DMS53 (cell line): Measurements from ENCODE around the gene NPR2.

Source experiments
- DNase-seq: peaks from one replicate; lab custom pipeline; 2025; lab: John Stamatoyannopoulos, UW

Gene NPR2

DNA sequence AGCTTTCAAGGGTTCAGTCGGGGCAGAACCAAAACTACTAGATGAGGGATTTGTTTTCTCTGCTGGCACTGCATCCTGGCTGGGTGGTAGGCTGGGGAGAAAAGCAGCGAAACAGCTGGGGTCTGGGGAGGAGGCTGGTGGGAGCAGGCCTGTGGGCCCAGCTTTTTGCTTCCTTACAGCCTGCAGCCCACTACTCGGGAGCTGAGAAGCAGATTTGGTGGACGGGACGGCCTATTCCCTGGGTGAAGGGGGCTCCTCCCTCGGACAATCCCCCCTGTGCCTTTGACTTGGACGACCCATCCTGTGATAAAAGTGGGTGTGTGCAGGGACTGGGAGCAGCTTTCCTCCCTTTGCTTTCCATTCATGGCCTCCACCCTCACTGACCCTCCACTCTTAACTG is 9.1 kb downstream of the NPR2 start:
- no peak for DNase-seq

GRCh38 chr9:35801328-35802128 is 10.1 kb downstream of the NPR2 start:
- DNase-seq: no peak

DNA sequence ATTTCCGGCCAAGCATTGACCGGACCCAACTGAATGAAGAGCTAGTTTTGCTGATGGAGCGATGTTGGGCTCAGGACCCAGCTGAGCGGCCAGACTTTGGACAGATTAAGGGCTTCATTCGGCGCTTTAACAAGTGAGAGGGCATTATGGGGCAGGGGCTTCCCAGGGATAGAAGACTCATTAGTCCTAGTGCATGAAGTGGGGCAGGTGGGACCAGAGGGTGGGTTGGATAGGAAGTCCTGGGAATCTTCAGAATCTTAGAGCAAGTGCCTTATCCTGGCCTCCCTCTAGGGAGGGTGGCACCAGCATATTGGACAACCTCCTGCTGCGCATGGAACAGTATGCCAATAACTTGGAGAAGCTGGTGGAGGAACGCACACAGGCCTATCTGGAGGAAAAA is 14.7 kb downstream of the NPR2 start:
- DNase-seq: no peak

GRCh38 chr9:35808433-35808832 is 17.0 kb downstream of the NPR2 start:
- DNase-seq: no peak

- DNase-seq: no peak
These were observed 18.7 kb downstream of the NPR2 start for GRCh38 chr9:35810122-35810521.

GRCh38 chr9:35811381-35812024 is 20.1 kb downstream of the NPR2 start:
- peak; percentile 62 for DNase-seq

- peak; percentile 97 for DNase-seq
These were observed 20.7 kb downstream of the NPR2 start, which contains the start of gene SPAG8 for GRCh38 chr9:35812025-35812602. TSS of gene SPAG8 (minus strand) at chr9:35812262. CDS start at chr9:35812147, 115 bp downstream.

- DNase-seq: peak; percentile 63
These were observed 22.2 kb downstream of the NPR2 start for GRCh38 chr9:35813434-35814105.

GRCh38 chr9:35814106-35814840 is 22.9 kb downstream of the NPR2 start:
- DNase-seq: peak; percentile 72

- DNase-seq: peak; percentile 98
These were observed 23.6 kb downstream of the NPR2 start, which contains the start of gene HINT2 for GRCh38 chr9:35814841-35815543. TSS of gene HINT2 (minus strand) at chr9:35815042. CDS start at chr9:35814979, 63 bp downstream.

DNA sequence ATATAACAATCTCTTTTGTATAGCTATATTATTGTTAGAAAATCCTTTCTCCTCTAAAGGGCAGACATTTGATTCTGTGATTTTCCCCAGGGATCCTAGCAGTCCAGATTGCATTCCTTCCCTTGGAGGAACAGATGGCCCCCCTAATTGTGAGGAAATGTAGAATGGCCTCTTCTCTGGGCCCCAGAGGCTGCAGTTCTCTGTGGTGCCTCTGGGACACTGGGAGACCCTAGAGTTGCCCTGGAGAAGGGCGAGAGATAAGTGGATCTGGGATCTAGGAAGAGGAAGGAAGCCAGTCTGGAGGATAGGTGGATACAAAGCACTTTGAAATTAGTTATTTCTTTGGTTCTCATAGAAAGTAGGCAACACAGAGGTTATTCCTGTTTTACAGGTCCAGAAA is 25.3 kb downstream of the NPR2 start:
- DNase-seq: peak; percentile 33

GRCh38 chr9:35818341-35818740 is 26.9 kb downstream of the NPR2 start:
- DNase-seq: no peak

- DNase-seq: no peak
These were observed 28.7 kb downstream of the NPR2 start for GRCh38 chr9:35820076-35820475.

- no peak for DNase-seq
These were observed 31.5 kb downstream of the NPR2 start for GRCh38 chr9:35822926-35823325.

GRCh38 chr9:35826071-35826701 is 34.8 kb downstream of the NPR2 start:
- DNase-seq: peak; percentile 70

- DNase-seq: no peak
These were observed 36.1 kb downstream of the NPR2 start for GRCh38 chr9:35827486-35827885.

DNA sequence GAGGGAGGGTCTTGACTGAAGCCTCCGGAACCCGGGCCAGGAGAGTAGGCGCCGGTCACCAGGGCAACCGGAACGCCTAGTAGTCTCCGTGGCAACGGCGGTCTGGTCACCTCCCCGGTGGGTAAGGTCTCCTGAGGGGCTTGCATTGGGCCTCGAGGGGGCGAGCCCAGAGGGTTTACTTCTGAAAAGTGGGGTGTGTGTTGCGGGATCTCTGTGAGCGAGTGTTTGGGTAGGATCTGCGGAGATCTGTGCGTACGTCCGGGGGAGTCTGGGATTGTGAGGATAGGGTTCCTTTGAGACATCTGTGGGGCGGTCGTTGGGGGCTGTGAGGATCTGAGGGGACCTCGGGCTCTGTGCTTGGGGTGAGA is 37.3 kb downstream of the NPR2 start, which contains the start of gene FAM221B:
Gene FAM221B, minus strand, starts transcription at position 17 of the 368 bp plus-strand sequence. CDS start 2,571 bp downstream, outside the sequence.
- peak; percentile 59 for DNase-seq

DNA sequence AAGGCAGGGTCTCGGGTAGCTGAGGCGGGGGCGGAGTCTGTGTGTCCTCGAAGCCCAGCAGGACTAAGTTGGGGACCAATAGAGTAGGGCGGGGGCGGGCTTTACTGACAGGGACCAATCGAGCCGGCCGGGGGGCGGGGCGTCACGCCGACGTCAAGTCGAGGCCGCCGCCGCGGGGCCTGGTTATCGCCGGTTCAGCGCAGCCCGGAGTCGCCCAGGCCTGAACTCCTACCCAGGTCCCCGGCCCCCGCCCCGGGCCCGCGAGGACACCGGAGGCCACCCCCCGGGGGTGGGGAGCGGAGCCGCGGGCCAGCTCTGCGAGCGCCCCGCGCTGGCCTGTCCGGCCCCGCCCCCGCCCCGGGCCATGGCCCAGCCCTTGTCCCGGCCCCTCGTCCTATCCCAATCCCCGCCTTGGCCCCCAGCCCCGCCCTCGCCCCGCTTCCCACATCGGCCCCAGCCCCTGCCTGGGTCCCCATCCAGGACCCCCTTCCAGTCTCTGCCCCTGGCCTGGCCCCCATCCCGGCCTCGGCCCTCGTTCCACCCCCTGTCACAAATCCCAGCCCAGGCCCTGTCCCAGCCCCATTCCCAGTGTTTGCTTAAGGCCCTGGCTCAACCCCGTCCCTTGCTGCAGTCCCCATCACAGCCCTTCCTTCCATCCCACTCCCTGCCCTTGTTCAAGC is 37.8 kb downstream of the NPR2 start, which contains the start of gene TMEM8B:
Gene TMEM8B, plus strand, starts transcription at position 145 of the 680 bp plus-strand sequence. Its CDS starts 220 bp downstream, at position 365.
- DNase-seq: peak; percentile 94

DNA sequence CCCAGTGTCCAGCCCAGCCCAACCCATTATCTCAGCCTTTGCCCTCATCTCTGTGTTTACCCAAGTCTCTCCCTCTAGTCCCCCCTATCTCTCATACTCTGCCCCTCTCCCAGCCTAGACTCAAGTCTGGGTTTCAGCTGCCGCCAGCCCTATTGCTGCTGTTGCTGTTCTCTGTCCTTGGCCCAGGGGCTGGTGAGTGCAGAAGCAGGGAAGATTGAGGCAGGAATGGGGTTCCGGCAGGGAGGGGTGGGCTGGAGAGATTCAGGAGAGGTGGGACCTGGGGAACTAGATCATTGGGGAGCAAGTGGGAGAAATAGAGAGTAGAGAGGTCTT is 38.3 kb downstream of the NPR2 start:
- DNase-seq: no peak

DNA sequence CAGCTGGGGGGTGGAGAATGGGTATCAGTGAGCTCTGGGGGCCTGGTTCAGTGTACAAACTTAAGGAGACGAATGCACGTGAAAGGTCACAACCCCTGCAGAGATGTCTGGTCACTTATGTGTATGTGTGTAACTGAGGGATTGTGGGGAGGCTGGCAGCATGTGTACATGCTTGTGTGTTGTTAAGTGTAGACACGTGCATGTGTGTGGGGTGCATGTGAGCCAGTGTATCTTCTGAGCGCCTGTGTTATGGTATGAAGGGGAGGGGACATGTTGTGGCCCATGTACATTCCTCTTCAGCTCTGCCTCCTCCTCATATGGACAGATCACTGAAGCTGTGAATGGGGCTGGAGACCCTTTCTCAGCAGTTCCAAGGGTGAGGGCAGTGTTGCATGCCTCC is 39.6 kb downstream of the NPR2 start:
- no peak for DNase-seq
